ENCODE measurements around the gene SPO11. TPM values are rescaled to one million over a fixed set of nuclear protein-coding genes. Genes with fewer than 3 reads are reported as not detected.

Gene SPO11
- total and polyA plus RNA-seq, 4 experiments from 2014 or later, result not detected

DNA sequence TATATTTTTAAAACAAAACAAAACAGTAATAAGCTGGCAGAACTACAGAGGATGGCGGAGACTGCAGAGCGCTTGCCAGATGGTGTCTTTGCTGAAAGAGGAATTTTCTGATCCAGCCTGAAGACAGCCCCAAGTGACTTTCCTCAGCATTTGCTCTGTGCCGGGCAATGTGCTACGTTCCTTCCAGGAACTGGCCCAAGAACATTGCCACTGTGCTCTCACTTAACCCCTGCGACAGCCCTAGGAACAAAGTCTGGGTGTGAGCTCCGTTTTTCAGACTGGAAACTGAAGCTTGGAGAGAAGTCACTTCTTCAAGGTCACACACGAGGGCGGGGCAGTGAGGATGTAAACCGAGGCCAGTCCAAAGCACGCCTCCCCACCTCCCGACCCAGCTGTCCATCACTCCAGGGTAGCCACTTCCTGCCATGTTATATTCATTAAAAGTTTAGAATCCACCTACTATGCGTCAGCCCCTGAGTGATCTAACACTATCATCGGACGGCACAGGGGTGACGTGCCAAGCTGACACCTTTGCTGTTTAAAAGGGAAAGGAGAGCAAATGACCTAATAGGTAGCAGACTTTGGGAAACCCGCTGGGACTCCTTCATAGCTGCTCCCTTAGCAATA lies 40.8 kb upstream of the SPO11 start:
- Histone ChIP-seq H3K9me3 (ENCODE audit: control insufficient read depth in 1 of 2, low read length in 2 of 2) (no peaks in the 10 kb centered on the region), H3K27me3 (ENCODE audit: insufficient read depth, low read length) (peaks cover 9% of the 10 kb centered on the region), H3K4me3 (ENCODE audit: low read length in 2 of 2) (no peak overlapping the region), H3K4me1 (ENCODE audit: insufficient read depth, low read length) (no peaks in the 10 kb centered on the region), H3K27ac (ENCODE audit: low read depth, low read length) (no peak overlapping the region), H3K36me3 (ENCODE audit: insufficient read depth, low read length) (no peaks in the 10 kb centered on the region)
- Mint-ChIP-seq H3K27ac (peak overlapping the region in 1 of 7 donors; percentile 1), H3K36me3 (no peaks in the 10 kb centered on the region), H3K27me3 (peaks cover 40 to 42% of the 10 kb centered on the region in 2 donors), H3K9me3 (no peaks in the 10 kb centered on the region), H3K4me1 (no peaks in the 10 kb centered on the region), H3K4me3 (no peak overlapping the region)
- DNase-seq, result no peak
- intact Hi-C loops (cut with micrococcal nuclease), result no loop called here
- POLR2A ChIA-PET (ENCODE audit: partially characterized antibody), result no interaction called here
- CTCF ChIA-PET (ENCODE audit: partially characterized antibody), result no interaction called here

DNA sequence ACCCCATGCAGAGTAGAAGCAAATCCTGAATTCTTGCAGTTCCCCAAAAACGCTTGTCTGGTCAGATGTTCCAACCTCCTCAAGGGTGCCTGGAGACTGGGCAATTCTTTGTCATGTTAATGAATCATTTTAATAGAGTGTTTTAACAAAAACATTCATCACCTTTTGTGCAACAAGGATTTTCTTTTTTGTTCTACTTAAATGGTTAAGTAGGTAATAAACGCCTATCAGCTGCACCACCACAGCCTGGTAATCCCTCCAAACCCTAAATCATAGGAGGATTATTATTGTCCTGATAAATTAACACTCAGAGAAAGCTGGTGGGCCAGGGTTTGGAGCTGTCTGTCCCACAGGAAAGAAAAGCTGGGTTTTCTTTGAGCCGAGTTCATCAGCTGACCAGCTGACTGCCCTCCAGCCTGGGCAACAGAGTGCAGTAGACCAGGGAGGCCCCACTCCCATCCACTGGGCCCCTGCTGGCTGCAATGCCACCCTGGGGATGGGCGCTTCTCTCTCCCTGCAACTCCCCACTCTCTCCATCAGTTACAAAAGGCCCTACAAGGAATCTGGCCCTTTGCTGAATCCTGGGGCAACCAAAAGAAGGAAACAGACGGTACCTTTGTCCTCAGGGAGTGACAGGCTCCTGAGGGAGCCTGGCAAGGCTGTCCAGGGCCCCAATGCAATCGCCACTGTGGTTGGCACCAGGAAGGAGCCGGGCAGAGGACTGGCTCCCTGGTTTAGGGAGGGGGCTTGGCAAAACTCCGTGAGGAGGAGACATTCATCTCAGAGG lies 40.0 kb upstream of the SPO11 start:
- H3K36me3 Mint-ChIP-seq, result no peaks in the 10 kb centered on the region
- H3K27me3 Mint-ChIP-seq, result peaks cover 40 to 44% of the 10 kb centered on the region in 2 donors
- no peak overlapping the region for H3K4me3 Mint-ChIP-seq
- H3K9me3 Mint-ChIP-seq, result no peaks in the 10 kb centered on the region
- Histone ChIP-seq H3K4me1 (ENCODE audit: insufficient read depth, low read length) (no peaks in the 10 kb centered on the region), H3K27me3 (ENCODE audit: insufficient read depth, low read length) (peaks cover 9% of the 10 kb centered on the region), H3K36me3 (ENCODE audit: insufficient read depth, low read length) (no peaks in the 10 kb centered on the region), H3K4me3 (ENCODE audit: low read length in 2 of 2) (no peak overlapping the region), H3K9me3 (ENCODE audit: control insufficient read depth in 1 of 2, low read length in 2 of 2) (no peaks in the 10 kb centered on the region), H3K27ac (ENCODE audit: low read depth, low read length) (no peak overlapping the region)
- intact Hi-C loops (cut with micrococcal nuclease), result no loop called here
- H3K4me1 Mint-ChIP-seq, result no peaks in the 10 kb centered on the region
- ChIA-PET CTCF (ENCODE audit: partially characterized antibody) (no interaction called here), POLR2A (ENCODE audit: partially characterized antibody) (no interaction called here)
- H3K27ac Mint-ChIP-seq, result no peak overlapping the region
- DNase-seq, result no peak

GRCh38 chr20:57290178-57290484 lies 39.5 kb upstream of the SPO11 start:
- Histone ChIP-seq H3K27ac (ENCODE audit: low read depth, low read length) (no peak overlapping the region), H3K27me3 (ENCODE audit: insufficient read depth, low read length) (peaks cover 9% of the 10 kb centered on the region), H3K36me3 (ENCODE audit: insufficient read depth, low read length) (no peaks in the 10 kb centered on the region), H3K4me1 (ENCODE audit: insufficient read depth, low read length) (no peaks in the 10 kb centered on the region), H3K4me3 (ENCODE audit: low read length in 2 of 2) (no peak overlapping the region), H3K9me3 (ENCODE audit: control insufficient read depth in 1 of 2, low read length in 2 of 2) (no peaks in the 10 kb centered on the region)
- Mint-ChIP-seq H3K4me1 (no peaks in the 10 kb centered on the region), H3K9me3 (no peaks in the 10 kb centered on the region), H3K36me3 (no peaks in the 10 kb centered on the region), H3K27me3 (peaks cover 40 to 48% of the 10 kb centered on the region in 2 donors), H3K4me3 (no peak overlapping the region), H3K27ac (no peak overlapping the region)
- no peak for DNase-seq
- intact Hi-C loops (cut with micrococcal nuclease), result no loop called here
- ChIA-PET POLR2A (ENCODE audit: partially characterized antibody) (no interaction called here), CTCF (ENCODE audit: partially characterized antibody) (no interaction called here)

GRCh38 chr20:57291003-57291402 lies 38.6 kb upstream of the SPO11 start:
- Mint-ChIP-seq H3K9me3 (no peaks in the 10 kb centered on the region), H3K27ac (no peak overlapping the region), H3K4me3 (no peak overlapping the region), H3K4me1 (no peaks in the 10 kb centered on the region), H3K36me3 (no peaks in the 10 kb centered on the region), H3K27me3 (peaks cover 39 to 48% of the 10 kb centered on the region in 2 donors)
- intact Hi-C loops (cut with micrococcal nuclease), result no loop called here
- Histone ChIP-seq H3K27ac (ENCODE audit: low read depth, low read length) (no peak overlapping the region), H3K4me3 (ENCODE audit: low read length in 2 of 2) (no peak overlapping the region), H3K27me3 (ENCODE audit: insufficient read depth, low read length) (peaks cover 9% of the 10 kb centered on the region), H3K4me1 (ENCODE audit: insufficient read depth, low read length) (no peaks in the 10 kb centered on the region), H3K9me3 (ENCODE audit: control insufficient read depth in 1 of 2, low read length in 2 of 2) (no peaks in the 10 kb centered on the region), H3K36me3 (ENCODE audit: insufficient read depth, low read length) (no peaks in the 10 kb centered on the region)
- ChIA-PET POLR2A (ENCODE audit: partially characterized antibody) (no interaction called here), CTCF (ENCODE audit: partially characterized antibody) (no interaction called here)
- DNase-seq, result no peak

GRCh38 chr20:57291694-57292093 lies 37.9 kb upstream of the SPO11 start:
- Histone ChIP-seq H3K9me3 (ENCODE audit: control insufficient read depth in 1 of 2, low read length in 2 of 2) (no peaks in the 10 kb centered on the region), H3K27me3 (ENCODE audit: insufficient read depth, low read length) (peaks cover 4% of the 10 kb centered on the region), H3K4me3 (ENCODE audit: low read length in 2 of 2) (no peak overlapping the region), H3K27ac (ENCODE audit: low read depth, low read length) (no peak overlapping the region), H3K36me3 (ENCODE audit: insufficient read depth, low read length) (no peaks in the 10 kb centered on the region), H3K4me1 (ENCODE audit: insufficient read depth, low read length) (no peaks in the 10 kb centered on the region)
- Mint-ChIP-seq H3K27me3 (peaks cover 35 to 44% of the 10 kb centered on the region in 2 donors), H3K4me3 (no peak overlapping the region), H3K27ac (no peak overlapping the region), H3K36me3 (no peaks in the 10 kb centered on the region), H3K9me3 (no peaks in the 10 kb centered on the region), H3K4me1 (no peaks in the 10 kb centered on the region)
- intact Hi-C loops (cut with micrococcal nuclease), result no loop called here
- DNase-seq, result no peak
- ChIA-PET POLR2A (ENCODE audit: partially characterized antibody) (no interaction called here), CTCF (ENCODE audit: partially characterized antibody) (no interaction called here)

DNA sequence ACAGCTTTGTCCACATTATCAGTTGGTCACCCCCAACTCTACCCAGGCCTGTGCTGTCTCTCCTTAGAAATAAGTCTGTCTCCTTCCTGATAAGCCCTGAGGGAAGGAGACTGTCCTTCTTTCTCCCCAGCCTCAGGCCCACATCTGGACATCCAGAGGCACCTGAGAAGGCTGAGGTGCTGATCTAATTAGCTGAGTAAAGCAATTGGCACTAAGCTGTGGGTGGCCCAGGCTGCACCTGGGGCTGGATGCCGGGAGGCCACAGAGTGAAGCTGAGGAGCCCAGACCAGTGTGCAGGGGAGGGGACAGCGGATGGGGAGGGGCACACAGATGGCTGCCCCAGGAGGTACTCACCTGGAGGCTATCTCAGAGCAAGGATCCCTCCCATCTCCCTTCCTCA lies 37.0 kb upstream of the SPO11 start:
- H3K4me3 ChIP-seq (ENCODE audit: low read length in 2 of 2), result no peak overlapping the region
- POLR2A ChIA-PET (ENCODE audit: partially characterized antibody), result no interaction called here
- intact Hi-C loops (cut with micrococcal nuclease), result no loop called here
- Mint-ChIP-seq H3K9me3 (no peaks in the 10 kb centered on the region), H3K4me3 (no peak overlapping the region), H3K4me1 (no peaks in the 10 kb centered on the region), H3K36me3 (no peaks in the 10 kb centered on the region), H3K27ac (no peak overlapping the region), H3K27me3 (peaks cover 30 to 37% of the 10 kb centered on the region in 2 donors)
- H3K4me1 ChIP-seq (ENCODE audit: insufficient read depth, low read length), result no peaks in the 10 kb centered on the region
- CTCF ChIA-PET (ENCODE audit: partially characterized antibody), result no interaction called here
- no peaks in the 10 kb centered on the region for H3K9me3 ChIP-seq (ENCODE audit: control insufficient read depth in 1 of 2, low read length in 2 of 2)
- H3K36me3 ChIP-seq (ENCODE audit: insufficient read depth, low read length), result no peaks in the 10 kb centered on the region
- no peak overlapping the region for H3K27ac ChIP-seq (ENCODE audit: low read depth, low read length)
- DNase-seq, result no peak
- peaks cover 4% of the 10 kb centered on the region for H3K27me3 ChIP-seq (ENCODE audit: insufficient read depth, low read length)

DNA sequence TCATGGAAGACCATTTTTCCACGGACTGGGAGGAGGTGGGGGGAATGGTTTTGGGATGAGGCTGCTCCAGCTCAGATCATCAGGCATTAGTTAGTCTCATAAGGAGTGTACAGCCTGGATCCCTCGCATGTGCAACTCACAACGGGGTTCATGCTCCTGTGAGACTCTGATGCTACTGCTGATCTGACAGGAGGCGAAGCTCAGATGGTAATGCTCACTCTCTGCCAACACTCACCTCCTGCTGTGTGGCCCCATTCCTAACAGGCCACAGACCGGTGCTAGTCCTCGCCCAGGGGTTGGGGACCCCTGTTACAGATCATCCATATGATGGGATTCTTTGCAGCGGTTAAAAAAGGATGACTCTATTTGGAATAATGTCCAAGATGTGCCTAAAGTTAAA lies 35.6 kb upstream of the SPO11 start:
- Mint-ChIP-seq H3K4me3 (no peak overlapping the region), H3K4me1 (no peaks in the 10 kb centered on the region), H3K27ac (no peak overlapping the region), H3K27me3 (peaks cover 22 to 27% of the 10 kb centered on the region in 2 donors), H3K36me3 (no peaks in the 10 kb centered on the region), H3K9me3 (peaks cover 0 to 3% (median 0%) of the 10 kb centered on the region in 8 donors)
- Histone ChIP-seq H3K4me3 (ENCODE audit: low read length in 2 of 2) (no peak overlapping the region), H3K27me3 (ENCODE audit: insufficient read depth, low read length) (peaks cover 3% of the 10 kb centered on the region), H3K36me3 (ENCODE audit: insufficient read depth, low read length) (no peaks in the 10 kb centered on the region), H3K4me1 (ENCODE audit: insufficient read depth, low read length) (no peaks in the 10 kb centered on the region), H3K9me3 (ENCODE audit: control insufficient read depth in 1 of 2, low read length in 2 of 2) (no peaks in the 10 kb centered on the region), H3K27ac (ENCODE audit: low read depth, low read length) (no peak overlapping the region)
- intact Hi-C loops (cut with micrococcal nuclease), result no loop called here
- ChIA-PET CTCF (ENCODE audit: partially characterized antibody) (no interaction called here), POLR2A (ENCODE audit: partially characterized antibody) (no interaction called here)
- DNase-seq, result no peak

Measured in CD4-positive, alpha-beta memory T cell (primary cell).